K562 (cell line): Measurements from ENCODE around the gene PEF1. TPM values are rescaled to one million over a fixed set of nuclear protein-coding genes. Genes with fewer than 3 reads are reported as not detected.

Experiments used
- EP300 ChIP-seq: IDR thresholded peaks from 2 replicates; pipeline ENCODE4 v1.6.1; 2012; ENCODE audit warnings: low read length, improper control_type of control experiment
- GMEB1 ChIP-seq: fragments of 250-450 bp; sonication (Bioruptor Pico); IDR thresholded peaks from 2 replicates; pipeline ENCODE4 v1.4.0; 2020; ENCODE audit warnings: mild to moderate bottlenecking
- MED1 ChIP-seq: sonication (generic); formaldehyde crosslinking; IDR thresholded peaks from 2 replicates; pipeline ENCODE4 v1.8.1; 2023; ENCODE audit warnings: missing genetic modification reagents, borderline replicate concordance
- PHF20 ChIP-seq: fragments of 450-650 bp; IDR thresholded peaks from 2 replicates; pipeline ENCODE4 v1.6.1; 2018; ENCODE audit not compliant: partially characterized antibody
- RREB1 ChIP-seq: fragments of 250-450 bp; sonication (Bioruptor Pico); IDR thresholded peaks from 2 replicates; pipeline ENCODE4 v1.4.0; 2020
- SIN3B ChIP-seq: fragments of 450-650 bp; IDR thresholded peaks from 2 replicates; pipeline ENCODE4 v1.6.1; 2017; ENCODE audit warnings: low read depth, mild to moderate bottlenecking, moderate library complexity
- SMAD4 ChIP-seq: fragments of 250-450 bp; sonication (Bioruptor Pico); conservative IDR thresholded peaks from 2 replicates; pipeline ENCODE4 v1.8.0; 2021; ENCODE audit warnings: inconsistent platforms, mild to moderate bottlenecking, moderate library complexity
- SREBF2 ChIP-seq: sonication (generic); formaldehyde crosslinking; IDR thresholded peaks from 2 replicates; pipeline ENCODE4 v1.4.0; 2020; ENCODE audit warnings: mild to moderate bottlenecking, missing genetic modification reagents
- TRIM28 ChIP-seq: fragments of 450-650 bp; IDR thresholded peaks from 2 replicates; pipeline ENCODE4 v1.6.1; 2017
- ZFPM2 ChIP-seq: fragments of 250-450 bp; sonication (Bioruptor Pico); IDR thresholded peaks from 2 replicates; pipeline ENCODE4 v1.5.1; 2022; ENCODE audit warnings: mild to moderate bottlenecking
- ZNF311 ChIP-seq: fragments of 250-450 bp; sonication (Bioruptor Pico); IDR thresholded peaks from 2 replicates; pipeline ENCODE4 v1.4.0; 2020; ENCODE audit warnings: mild to moderate bottlenecking, moderate library complexity
- ZNF77 ChIP-seq: fragments of 250-450 bp; sonication (Bioruptor Pico); IDR thresholded peaks from 2 replicates; pipeline ENCODE4 v1.5.0; 2020
- polyA plus RNA-seq, 8 experiments: library from polyadenylated mRNA; depleted of rRNA in 4 of 8; stranded (reverse) in 5 of 8; unstranded in 3 of 8; fragments of >200 nt; fragmentation: Nextera tagmentation in 2 of 8; fragmentation: Illumina TruSeq in 1 of 8; extraction: Ambion mirVana in 2 of 8; extraction: Trizol in 1 of 8; gene quantifications; 2 replicates each; pipeline versions ENCODE4 v1.2.1 to v1.2.3, GENCODE V29; 2011 to 2014; ENCODE audit warnings: inconsistent platforms in 1 of 8, missing spikeins in 1 of 8
- total RNA-seq, 7 experiments: library from RNA; depleted of rRNA in 6 of 7; stranded (reverse); fragments of >200 nt in 6 of 7; fragmentation: Illumina TruSeq in 2 of 7; extraction: Trizol in 2 of 7; gene quantifications; 2 replicates each; pipeline versions ENCODE4 v1.2.1 to v1.2.3, GENCODE V29; 2011 to 2021; ENCODE audit warnings: low replicate concordance in 1 of 7
- TF ChIP-seq, protein P1 (sequence below): fragments of 450-650 bp; formaldehyde crosslinking; IDR thresholded peaks from 2 replicates; pipeline ENCODE4 v1.4.0; 2020; ENCODE audit warnings: mild to moderate bottlenecking
- TF ChIP-seq, protein P2 (sequence below): sonication (generic); formaldehyde crosslinking; IDR thresholded peaks from 2 replicates; pipeline ENCODE4 v1.8.1; 2023; ENCODE audit warnings: mild to moderate bottlenecking, missing genetic modification reagents, moderate library complexity

The PEF1 gene
- total and polyA plus RNA-seq, 9 of the 15 experiments (the other 6 are each of a cell fraction or from before 2014, with no cell fraction given), result 26.3 to 95.5 (median 61.9) TPM

DNA sequence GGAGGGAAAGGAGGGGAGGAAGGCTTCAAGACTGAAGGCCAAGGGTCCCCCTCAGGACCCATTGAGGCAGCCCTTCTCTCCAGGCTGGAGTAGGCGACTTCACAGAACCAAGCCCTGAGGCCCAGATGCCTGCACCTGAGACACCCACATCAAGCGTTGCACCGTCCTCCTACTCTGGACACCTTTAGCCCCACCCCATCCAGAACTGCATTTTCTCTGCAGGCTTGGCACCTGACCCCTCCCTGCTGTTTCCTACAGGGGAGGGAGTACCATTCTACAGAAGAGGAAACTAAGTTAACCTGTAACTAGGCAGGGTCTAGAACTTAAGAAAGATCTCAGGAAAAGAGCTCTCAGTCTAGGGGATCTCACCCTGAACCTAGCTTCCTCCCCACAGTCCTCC, 12.0 kb downstream of the PEF1 start (continued):
- TF ChIP-seq, protein P1, sequence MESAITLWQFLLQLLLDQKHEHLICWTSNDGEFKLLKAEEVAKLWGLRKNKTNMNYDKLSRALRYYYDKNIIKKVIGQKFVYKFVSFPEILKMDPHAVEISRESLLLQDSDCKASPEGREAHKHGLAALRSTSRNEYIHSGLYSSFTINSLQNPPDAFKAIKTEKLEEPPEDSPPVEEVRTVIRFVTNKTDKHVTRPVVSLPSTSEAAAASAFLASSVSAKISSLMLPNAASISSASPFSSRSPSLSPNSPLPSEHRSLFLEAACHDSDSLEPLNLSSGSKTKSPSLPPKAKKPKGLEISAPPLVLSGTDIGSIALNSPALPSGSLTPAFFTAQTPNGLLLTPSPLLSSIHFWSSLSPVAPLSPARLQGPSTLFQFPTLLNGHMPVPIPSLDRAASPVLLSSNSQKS (CRISPR knock-in tag), result no peak
- TF ChIP-seq TRIM28, result no peak
- TF ChIP-seq SREBF2 (CRISPR knock-in tag), result no peak
- TF ChIP-seq PHF20, result no peak
- TF ChIP-seq GMEB1, result no peak
- no peak for TF ChIP-seq ZNF311 (CRISPR knock-in tag)
- TF ChIP-seq SMAD4 (CRISPR knock-in tag), result no peak
- TF ChIP-seq ZNF77, result no peak
- no peak for TF ChIP-seq MED1 (CRISPR knock-in tag)
- no peak for TF ChIP-seq EP300
- TF ChIP-seq ZFPM2 (CRISPR knock-in tag), result no peak
- TF ChIP-seq SIN3B, result no peak
- TF ChIP-seq, protein P2, sequence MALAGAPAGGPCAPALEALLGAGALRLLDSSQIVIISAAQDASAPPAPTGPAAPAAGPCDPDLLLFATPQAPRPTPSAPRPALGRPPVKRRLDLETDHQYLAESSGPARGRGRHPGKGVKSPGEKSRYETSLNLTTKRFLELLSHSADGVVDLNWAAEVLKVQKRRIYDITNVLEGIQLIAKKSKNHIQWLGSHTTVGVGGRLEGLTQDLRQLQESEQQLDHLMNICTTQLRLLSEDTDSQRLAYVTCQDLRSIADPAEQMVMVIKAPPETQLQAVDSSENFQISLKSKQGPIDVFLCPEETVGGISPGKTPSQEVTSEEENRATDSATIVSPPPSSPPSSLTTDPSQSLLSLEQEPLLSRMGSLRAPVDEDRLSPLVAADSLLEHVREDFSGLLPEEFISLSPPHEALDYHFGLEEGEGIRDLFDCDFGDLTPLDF (CRISPR knock-in tag), result no peak
- TF ChIP-seq RREB1 (CRISPR knock-in tag), result no peak
